Stimulated activated CD8-positive, alpha-beta memory T cell treated with anti-CD3 and anti-CD28 coated beads, Interleukin-12 subunit alpha, Interleukin-12 subunit beta, amount 100 ng/mL, for 24 hours (primary cell): ENCODE measurements around the gene CLK2.

ENCODE experiments used
- DNase-seq: peaks from one replicate; pipeline ENCODE4 v3.0.0-alpha.2; 2020; ENCODE audit errors: extremely low read depth

CLK2 gene

DNA sequence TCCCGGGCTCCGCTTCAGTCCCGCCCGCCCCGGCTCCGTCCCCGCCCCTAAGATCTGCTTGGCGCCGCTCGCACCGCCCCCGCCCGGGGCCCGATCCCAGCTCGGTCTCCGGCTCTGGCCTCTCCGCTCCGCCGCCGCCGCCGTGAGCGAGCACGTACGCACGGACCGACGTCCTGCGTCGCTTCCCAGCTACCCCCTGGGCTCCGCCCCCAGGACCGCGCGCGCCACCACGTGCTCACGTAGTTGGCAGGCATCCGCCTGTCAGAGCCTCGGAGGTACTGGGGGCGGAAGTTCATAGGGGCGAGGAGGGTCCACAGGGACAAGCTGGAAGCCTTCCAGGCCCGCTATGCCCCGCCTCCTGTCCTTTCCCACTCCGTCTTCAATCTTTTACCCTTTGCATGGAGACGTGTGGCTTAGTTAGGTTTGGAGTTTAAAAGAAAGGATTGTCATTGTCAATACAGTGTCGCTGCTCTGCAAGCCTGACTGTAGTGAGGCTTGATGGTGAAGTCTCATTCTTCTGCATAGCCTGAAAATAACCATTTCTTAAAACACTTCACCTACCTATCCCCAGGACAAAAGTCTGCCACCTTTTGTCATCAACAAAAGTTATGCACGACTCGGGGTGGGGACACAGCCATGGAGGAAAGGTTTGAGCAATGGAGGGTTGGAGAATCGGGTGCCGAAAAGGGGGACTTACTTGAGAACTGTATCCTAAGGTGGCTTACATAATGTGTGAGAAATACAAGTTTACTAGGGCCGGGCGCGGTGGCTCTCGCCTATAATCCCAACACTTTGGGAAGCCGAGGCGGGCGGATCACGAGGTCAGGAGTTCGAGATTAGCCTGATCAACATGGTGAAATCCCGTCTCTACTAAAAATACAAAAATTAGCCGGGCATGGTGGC lies at the start of gene CLK2:
CLK2 (minus strand) TSS at position 162 of the 903 bp plus-strand sequence. CDS start 2,527 bp downstream, outside the sequence.
- DNase-seq: peak; percentile 97

DNA sequence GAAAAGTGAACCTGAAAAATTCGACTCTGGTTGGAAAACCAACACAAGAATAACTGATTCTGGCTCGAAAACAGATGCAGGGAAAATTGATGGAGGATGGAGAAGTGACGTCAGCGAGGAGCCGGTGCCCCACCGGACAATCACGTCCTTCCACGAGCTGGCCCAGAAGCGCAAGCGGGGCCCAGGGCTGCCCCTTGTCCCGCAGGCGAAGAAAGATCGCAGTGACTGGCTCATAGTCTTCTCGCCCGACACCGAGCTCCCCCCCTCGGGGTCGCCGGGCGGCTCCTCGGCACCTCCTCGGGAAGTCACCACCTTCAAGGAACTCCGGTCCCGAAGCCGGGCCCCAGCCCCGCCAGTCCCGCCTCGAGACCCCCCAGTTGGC lies 49.3 kb upstream of the CLK2 start:
- no peak for DNase-seq

DNA sequence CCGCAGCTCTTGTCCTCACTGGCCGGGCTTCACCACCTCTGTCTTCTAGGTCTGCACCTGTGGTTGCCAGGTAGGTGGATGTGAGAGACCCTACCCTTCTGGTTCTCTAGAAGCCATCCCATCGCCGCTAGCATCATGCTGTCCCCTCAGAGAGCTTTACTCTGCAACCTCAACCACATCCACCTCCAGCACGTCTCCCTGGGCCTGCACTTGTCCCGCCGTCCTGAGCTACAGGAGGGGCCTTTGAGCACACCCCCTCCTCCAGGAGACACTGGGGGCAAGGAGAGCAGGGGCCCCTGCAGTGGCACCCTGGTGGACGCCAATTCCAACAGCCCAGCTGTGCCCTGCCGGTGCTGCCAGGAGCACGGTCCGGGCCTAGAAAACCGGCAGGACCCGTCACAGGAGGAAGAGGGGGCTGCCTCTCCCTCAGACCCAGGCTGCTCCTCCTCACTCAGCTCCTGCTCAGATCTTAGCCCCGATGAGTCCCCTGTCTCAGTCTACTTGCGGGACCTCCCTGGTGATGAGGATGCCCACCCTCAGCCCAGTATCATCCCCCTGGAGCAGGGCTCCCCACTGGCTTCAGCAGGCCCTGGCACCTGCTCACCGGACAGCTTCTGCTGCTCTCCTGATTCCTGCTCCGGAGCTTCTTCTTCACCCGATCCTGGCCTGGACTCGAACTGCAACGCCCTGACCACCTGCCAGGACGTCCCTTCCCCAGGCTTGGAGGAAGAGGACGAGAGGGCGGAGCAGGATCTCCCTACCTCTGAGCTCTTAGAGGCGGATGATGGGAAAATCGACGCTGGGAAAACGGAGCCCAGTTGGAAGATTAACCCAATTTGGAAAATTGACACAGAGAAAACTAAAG lies 48.6 kb upstream of the CLK2 start:
- no peak for DNase-seq

DNA sequence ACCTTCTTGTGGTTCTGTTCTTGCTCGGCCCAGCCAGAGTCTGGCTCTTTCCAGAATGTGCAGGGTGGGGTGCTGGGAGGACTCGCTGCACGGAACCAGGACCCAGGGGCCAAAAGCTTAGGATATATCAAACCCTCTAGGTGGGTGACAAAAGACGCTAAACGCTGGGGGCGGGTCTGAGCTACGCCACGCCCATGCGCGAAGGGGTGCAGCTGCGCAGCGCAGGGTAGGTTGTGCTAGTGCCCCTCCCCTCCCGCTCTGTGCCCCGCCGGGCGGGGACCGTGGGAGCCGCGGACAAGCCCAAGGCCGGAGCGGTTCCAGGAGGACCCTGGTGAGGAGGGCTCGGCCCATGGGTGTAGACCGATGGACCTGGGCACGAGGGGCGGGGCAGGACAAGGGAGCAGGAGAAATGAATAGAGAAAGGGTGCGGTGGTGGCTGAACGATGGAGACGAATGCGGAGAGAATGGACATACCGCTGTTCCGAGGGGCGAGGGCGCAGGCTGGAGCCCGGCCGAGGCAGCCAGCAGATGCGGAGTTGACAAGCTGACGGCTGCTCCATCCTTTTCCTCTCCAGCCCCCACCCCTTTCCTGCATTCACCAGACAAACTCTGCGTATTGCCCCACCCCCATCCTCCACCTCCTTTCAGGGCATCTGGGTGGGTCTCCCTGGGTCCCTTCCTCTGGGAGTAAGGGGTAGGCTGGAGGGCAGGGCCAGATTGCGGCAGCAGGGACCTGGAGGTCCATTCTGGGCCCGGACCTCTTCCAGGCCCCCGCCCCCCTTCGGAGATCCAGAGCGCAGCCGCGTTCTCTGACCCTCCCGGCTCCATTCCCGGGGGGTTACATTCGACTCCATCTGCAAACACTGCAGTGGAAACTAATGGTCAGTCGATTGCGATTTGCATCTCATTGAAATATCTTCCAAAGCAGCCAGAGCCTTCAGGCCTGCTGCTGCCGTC lies 47.6 kb upstream of the CLK2 start, which contains the start of gene RUSC1:
RUSC1 (plus strand) TSS at position 234 of the 957 bp plus-strand sequence. CDS start 880 bp downstream, outside the sequence.
- DNase-seq: no peak

DNA sequence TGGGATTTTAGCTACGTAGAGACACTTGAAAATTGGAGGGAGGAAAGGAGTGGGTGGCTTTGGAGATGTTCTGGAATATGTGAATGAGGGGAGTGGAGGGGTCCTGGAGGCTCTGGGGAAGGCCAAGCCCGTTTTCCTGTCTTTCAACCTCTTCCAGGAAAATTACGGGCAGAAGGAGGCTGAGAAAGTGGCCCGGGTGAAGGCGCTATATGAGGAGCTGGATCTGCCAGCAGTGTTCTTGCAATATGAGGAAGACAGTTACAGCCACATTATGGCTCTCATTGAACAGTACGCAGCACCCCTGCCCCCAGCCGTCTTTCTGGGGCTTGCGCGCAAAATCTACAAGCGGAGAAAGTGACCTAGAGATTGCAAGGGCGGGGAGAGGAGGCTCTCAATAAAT lies 46.9 kb upstream of the CLK2 start:
- DNase-seq: no peak

DNA sequence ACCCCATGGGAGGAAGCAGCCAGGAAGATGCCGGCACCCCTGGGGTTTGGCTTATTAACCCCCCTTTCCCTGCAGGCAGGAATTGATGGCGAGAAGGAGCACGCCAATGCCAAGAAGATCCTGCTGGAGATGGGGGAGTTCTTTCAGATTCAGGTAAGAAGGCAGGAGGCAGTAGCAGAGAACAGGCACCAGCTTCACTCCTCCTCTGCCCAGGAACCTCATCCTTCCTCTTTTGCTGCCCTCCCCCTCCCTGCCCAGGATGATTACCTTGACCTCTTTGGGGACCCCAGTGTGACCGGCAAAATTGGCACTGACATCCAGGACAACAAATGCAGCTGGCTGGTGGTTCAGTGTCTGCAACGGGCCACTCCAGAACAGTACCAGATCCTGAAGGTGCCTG lies 46.2 kb upstream of the CLK2 start:
- no peak for DNase-seq

DNA sequence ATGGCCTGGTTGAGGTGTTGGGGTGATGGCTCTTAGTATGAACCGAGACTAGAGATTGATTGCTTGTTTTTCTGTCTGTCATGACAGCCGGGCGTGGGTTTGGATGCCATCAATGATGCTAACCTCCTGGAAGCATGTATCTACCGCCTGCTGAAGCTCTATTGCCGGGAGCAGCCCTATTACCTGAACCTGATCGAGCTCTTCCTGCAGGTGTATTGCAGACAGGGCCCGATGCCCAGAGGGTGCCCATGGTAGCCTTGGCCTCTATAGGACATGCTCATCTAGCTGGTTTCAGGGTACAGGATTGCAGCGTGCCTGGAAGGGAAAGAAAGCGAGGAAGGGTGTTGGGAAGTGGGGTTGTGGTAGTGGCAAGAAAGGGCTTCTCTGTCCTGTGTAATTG lies 44.8 kb upstream of the CLK2 start:
- no peak for DNase-seq

DNA sequence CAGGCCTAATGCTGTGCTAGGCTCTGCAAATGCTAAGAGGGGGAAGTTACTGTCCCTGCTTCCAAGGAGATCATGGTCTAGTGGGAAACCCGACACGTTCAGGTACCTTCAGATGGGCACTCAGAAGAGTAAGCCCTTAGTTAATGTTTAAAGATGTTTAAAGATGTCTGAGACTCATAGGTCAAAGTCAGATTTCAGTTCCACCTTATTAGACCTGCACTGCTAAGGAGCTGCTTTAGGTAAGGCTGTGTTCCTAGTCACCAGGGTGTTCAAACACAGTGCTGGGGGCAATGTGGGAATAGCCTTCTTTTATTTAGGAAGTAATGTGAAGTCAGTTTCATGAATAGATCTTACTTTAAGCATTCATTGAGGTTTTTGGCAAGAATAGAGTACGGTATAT lies 43.6 kb upstream of the CLK2 start:
- no peak for DNase-seq

DNA sequence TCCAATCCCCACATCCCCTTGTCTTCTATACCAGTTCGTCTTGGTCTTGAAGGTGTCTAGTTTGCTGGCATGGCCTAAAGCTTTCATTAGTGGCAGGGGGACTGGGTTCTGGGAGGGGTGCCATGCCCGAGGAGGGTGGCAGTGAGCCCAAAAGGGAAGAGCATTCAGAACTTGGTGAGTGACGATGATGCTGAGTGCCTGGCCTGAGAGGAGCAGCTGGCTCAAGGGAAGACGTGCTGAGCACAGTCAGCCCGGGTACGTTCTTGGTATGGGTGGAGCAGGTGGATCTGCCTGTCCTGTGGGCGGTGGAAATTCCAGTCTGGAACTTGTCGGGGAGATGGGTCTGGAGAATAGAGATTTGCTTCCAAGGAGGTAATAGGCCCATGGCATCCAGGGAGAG lies 40.0 kb upstream of the CLK2 start:
- no peak for DNase-seq

DNA sequence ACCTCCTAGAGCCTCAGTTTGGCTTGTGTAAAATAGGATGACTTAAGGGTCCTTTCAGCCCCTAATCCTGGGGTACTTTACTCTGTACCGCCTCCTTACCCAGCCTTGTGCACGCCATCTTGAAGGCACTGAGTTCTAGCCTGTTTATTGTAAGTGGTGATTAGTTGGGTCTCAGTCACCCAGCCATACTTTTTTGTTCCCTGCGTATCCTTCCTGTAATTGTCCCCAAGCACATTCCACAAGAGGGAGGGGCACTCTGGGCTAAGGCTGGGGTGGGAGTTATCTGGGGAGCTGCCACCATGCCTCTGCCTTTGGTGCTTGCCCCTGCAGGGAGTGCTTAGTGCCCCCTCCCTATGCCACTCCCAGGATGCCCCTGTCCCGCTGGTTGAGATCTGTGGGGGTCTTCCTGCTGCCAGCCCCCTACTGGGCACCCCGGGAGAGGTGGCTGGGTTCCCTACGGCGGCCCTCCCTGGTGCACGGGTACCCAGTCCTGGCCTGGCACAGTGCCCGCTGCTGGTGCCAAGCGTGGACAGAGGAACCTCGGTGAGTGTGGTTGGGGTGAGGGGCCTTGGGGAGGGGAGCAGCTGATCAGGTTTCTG lies 36.2 kb upstream of the CLK2 start:
- DNase-seq: no peak

DNA sequence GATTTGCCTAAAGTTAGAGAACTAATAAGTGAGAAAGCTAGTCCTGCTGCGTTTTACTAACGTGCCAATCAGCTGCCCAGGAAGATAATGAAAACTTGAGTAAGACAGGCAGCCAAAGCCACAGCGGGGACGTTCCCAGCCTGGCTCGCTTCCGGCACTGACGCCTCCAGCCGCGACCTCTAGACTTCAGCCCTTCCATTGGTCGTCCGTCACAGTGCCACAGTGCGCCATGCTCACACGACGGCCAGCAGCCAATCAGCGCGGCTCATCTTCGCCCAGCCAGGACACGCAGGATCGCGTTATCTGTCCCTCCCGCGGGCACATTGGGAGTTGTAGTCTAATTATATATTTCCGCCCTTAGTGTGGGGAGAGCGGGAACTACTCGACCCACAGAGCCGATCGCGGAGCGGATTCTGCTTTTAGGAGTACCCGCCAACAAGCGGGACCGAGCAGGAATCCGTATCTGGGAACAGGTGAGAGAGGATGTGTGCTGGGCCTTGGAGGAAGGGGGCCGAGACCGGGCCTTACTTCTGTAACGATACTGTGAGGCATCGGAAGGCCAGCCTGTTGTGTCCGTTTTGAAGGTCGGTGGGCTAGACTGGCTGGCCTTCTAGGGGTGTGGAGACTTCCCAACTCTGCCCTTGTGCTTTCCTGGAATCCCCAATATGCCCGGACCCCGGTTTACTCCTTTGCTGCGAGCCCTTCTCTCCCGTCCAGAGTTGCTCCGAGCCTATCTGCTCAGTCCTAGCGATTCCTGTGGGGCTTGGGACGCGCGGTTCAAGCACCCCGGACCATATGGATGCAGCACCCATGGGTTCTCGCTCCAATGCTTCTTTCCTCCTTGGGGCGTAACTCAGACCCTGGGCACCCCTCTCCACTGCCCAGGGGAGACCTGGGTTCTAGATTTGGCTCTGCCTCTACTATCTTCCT lies 35.5 kb upstream of the CLK2 start, which contains the start of gene FDPS:
FDPS (plus strand) TSS at position 374 of the 930 bp plus-strand sequence. CDS start 924 bp downstream, outside the sequence.
- peak; percentile 92 for DNase-seq

DNA sequence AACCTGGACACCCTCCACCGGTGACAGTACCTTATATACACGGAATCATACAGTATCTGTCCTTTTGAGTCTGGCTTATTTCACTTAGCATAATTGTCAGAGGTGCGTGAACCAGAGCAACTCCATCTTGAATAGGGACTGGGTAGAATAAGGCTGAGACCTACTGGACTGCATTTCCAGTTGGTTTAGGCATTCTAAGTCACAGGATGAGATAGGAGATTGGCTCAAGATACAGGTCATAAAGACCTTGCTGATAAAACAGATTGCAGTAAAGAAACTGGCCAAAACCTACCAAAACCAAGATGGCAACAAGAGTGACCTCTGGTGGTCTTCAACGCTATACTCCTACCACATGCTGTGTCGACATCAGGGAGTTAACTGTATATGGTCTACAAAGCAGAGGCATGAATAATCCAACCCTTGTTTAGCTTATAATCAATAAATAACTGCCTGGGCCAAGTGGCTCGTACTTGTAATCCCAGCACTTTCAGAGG lies 34.0 kb upstream of the CLK2 start:
- no peak for DNase-seq

DNA sequence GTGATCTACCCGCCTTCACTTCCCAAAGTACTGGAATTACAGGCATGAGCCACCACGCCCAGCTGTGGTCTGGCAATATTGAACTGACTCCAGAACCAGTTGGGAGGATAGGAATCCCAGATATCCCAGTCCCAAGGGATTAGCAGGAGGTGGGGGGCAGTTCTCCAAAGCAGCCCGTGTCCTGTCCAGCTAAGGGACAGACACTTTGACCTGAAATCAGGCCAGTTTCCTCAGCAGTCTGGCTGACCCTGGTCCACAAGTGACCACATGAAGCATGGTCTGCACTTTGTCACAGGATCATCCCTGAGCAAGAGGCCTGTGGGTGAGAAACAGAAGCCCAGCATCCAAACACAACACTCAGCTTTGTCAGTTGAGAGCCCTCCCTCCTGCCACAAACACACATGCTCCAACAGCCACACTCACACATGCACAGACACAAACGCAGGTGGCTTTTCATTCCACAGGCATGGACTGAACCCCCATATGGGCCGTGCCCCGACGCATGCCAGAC lies 32.6 kb upstream of the CLK2 start:
- no peak for DNase-seq

DNA sequence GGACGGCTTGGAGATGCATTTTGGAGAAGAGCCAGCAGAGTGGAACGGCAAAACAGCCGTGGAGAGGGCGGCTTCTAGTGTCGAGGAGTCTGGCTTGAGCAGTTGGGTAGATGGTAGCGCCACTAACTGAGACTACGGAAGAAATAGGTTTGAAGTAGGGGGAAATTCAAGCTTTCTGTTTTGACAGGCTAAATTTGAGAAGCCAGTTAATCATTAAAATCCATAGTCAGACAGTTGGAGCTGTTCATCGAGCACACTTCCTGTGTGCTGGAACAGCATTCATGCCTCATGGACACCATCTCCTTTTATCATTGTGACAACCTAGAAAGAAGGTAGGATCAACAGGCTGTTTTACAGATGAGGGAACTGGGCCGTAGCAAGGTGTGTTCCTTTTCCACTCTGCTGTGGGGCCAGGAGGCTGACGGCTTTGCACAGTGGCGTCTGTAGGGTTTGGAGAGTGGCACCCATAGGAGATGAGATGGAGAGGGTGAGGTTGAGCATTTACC lies 31.3 kb upstream of the CLK2 start:
- DNase-seq: no peak

DNA sequence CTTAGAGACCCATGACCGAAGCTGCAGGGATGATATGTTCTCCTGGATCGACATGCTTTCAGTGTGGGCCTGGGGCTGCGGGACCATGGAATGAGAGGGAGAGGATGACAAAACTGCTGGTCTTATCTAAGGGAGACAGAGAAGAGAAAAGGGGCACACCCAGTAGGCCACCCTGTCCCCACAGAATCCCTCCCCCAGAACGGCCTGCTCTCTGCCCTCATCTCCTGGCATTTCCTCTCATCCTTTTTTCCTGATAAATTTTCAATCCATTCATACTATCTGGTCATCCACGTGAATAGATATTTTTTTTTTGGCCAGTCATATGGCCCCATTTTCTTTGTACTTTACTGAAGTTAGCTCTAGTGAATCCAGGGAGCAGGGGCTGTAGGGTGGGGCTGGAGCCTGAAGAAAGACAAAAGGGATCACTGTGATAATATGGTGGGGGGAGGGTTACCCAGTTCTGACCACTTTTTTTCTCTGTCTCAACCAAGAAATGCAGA lies 28.1 kb upstream of the CLK2 start, which contains the start of gene PKLR:
PKLR (minus strand) TSS at position 97 of the 500 bp plus-strand sequence; CDS start at position 54, 43 bp downstream.
- no peak for DNase-seq

DNA sequence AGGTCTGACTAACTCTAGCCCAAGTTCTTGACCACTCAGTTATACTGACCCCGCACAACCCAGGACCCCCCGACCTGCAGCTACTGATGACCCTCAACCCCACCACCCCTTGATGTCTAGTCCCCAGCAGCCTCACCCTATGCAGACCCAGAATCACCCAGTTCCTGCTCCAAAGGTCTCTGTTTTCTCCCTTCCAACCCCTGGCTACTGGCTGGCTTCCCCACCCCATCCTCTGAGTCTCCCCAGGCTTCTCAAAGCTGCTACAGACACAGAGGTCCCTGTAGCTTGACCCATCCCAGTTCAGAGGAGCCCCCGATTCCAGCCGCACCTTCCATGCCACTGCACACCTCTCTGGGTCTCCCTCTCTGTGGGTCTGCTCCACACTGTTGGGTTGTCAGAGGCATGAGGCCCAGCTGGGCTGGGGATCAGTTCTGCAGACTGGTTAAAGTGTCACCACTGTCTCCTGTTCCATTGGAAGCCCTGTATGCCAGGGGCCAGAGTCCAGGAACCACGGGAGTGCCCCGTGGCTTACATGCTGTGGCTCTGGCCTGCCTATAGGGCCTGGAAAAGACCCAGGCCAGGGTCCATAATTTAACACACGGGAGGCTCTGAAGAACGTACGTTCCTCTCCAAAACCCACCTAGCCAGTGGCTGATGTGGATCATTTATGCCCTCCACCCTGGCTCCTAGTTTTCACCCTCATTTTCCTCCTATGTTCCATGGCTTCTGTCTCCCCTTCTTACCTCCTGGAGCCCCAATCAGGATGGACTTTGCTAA lies 27.4 kb upstream of the CLK2 start:
- DNase-seq: no peak

DNA sequence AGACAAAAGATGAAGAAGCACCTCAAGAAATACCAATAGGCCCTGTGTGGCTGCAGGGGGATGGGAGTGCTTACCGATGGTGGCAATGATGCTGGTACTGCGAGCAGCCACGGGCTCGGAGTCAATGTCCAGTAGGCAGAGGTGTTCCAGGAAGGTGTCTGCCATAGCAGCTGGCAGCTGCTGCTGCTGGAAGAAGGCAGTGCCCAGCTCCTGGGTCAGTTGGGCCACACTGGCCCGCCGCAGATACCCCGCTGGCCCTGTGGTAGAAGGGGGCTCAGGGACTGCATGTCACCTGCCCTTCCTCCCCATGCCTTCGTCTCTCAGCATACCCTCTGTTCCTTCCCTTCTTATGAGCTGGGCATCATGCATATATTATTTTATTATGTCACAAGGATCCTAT lies 26.7 kb upstream of the CLK2 start:
- DNase-seq: no peak

DNA sequence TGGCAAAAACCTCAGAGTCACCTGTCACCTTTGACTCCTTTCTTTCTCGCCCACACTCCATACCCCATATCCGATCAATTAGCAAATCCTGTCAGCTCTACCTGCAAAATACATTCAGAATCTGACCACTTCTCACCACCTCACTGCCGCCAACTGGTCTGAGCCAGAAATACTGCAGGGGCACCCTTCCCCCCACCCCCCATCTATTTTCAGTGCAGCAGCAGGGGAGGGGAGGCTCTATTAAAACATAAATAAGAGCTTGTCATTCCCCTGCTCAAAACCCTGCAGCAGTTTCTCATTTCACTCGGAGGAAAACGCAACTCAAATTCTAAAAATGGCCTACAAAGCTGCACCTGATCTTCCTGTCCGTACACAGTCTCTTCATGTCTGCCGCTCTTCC lies 24.1 kb upstream of the CLK2 start:
- no peak for DNase-seq
